Activated CD8-positive, alpha-beta memory T cell treated with anti-CD3 and anti-CD28 coated beads, Interleukin-2, amount 50 U/mL, for 24 hours (primary cell): Measurements from ENCODE around the gene MAJIN.
"Not testable (repeated sequence)": the region's sequence is repeated elsewhere in the genome, so short reads cannot be mapped to it uniquely, and the experiment has no call there.

Source experiments
- DNase-seq: peaks from one replicate; pipeline ENCODE4 v3.0.0-alpha.2; 2020; ENCODE audit errors: extremely low read depth

MAJIN gene

GRCh38 chr11:64971421-64972233 lies at the start of gene MAJIN:
Gene MAJIN, minus strand, starts transcription at chr11:64972108. Its CDS starts 12,703 bp downstream, at chr11:64959405.
- DNase-seq: peak; percentile 70

GRCh38 chr11:65021509-65021908 lies 49.6 kb upstream of the MAJIN start:
- DNase-seq: no peak

DNA sequence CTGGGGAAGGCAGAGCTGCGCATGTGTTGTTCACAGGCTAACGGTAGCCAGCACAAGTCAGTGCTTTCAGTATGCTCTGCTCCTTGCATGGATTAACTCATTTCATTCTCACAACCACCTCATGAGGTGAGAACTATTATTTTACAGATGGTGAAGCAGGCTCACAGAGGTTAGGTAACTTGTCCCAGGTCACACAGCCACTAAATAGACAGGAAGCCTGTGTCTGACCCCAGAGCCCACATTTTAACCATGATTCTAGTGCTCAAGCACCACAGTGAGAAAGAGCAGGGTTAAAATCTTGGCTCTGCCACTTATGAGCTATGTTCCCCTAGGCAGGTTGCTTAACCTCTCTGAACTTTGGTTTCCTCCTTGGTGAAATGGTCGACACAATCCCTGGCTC lies 49.1 kb upstream of the MAJIN start:
- DNase-seq: no peak

GRCh38 chr11:65019824-65020223 lies 47.9 kb upstream of the MAJIN start:
- no peak for DNase-seq

- DNase-seq: no peak
Measured at GRCh38 chr11:65017937-65018336, 46.0 kb upstream of the MAJIN start.

DNA sequence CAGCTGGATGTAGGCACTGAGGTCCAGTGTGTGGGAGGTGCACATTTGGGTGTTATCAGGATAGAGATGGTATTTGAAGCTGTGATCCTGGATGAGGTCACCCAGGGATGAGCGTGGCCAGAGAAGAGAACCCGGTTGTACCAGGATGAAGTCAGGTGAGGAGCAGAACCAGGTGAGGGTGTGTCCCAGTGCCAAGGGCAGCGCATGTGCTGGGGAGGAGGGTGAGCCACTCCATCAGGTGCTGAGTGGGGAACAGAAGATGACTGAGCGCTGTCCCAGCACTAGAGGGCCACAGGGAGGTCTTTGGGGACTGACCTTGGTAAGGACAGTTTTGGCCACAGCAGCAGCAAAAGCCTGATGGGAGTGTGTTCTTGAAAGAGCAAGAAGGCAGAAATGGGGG lies 44.8 kb upstream of the MAJIN start:
- DNase-seq: no peak

DNA sequence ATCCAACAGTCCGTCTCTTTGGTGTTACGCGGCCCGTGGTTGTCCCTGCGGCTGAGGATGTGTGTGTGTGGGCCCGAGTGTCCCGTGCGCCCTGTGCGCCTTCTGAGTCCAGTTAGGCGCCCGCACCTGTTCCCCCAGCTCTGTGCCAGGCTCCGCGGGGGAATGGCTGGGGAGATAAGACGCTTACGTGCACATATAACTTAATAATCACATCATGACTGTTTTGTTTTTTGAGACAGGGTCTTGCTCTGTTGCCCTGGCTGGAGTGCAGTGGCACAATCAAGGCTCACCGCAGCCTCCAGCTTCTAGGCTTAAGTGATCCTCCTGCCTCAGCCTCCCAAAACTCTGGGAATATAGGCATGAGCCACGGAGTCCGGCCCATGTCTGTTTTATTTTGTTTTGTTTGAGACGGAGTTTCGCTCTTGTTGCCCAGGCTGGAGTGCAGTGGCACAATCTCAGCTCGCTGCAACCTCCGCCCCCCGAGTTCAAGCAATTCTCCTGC lies 42.9 kb upstream of the MAJIN start:
- no peak for DNase-seq

DNA sequence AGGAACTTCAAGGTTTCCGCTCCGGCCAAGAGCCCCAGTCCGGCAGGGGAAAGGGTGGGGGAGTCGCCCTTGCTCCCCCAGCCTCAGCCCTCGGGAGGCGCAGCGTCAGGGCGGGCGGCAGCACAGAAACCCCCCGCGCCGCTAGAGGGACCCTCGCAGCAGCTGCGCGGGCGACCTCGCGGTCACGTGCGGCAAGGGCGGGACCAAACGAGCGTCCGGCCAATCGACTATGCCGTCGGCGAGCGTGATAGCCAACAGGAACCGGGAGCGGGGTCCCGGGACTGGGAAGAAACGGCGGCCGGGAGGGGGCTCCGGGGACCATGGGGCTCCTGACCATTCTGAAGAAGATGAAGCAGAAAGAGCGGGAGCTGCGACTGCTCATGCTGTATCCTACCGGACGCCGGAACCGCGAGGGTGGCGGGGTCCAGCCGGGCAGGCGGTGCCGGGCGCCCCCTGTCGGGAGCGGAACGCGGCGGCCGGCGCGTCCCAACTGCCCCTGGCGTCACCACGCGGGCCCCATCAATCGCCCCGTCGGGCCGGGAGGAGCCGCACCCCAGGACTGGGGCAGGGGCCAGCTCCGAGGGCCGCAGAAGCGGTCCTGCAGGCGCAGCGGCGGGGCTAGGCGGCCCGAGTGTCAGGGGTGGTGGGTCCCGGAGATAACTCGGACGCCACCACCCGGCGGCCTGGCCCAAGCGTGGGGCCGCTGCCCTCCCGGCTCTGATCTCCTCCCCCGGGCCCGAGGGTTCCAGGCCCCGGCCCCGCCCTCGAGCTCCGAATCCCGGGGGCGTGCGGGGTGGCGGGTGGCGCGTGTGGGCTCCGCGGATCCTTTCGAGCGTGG lies 42.2 kb upstream of the MAJIN start, which contains the start of gene ARL2:
ARL2 (plus strand) TSS at position 273 of the 838 bp plus-strand sequence; CDS start at position 321, 48 bp downstream.
- peak; percentile 63 for DNase-seq

DNA sequence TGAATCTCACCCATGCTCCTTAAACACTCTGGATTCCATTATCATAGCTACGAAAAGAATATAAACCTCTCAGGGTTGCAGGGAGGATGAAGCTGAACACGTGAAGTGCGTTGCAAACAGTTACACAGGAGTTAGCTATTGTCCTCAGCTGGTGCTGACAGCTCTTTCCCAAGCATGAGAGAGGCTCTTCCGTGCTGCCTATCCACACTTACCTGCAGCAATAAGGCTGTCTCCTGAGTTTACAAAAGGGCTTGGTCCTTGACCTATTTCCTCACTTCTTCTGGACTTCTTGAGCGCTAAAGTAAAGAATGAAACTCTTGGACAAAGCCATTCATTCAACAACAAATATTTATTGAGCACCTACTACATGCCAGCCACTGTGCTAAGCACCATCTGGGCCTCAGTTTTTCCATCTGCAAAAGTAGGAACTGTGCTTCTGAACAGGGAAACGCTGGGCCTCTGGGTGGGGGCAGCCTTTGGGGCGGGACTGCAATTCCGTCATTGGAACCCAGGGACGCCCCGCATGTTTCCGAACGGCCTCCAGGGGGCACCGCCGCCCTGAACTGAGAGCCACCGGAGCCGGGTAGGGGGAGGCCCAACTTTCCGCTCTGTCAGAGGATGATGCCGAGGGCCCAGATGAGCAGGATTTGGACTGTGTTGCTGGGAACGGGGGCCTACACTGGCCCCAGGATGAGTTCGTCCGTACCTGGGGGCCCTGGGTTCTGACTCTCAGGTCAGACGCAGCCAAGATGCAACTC lies 41.4 kb upstream of the MAJIN start:
- peak; percentile 78 for DNase-seq

DNA sequence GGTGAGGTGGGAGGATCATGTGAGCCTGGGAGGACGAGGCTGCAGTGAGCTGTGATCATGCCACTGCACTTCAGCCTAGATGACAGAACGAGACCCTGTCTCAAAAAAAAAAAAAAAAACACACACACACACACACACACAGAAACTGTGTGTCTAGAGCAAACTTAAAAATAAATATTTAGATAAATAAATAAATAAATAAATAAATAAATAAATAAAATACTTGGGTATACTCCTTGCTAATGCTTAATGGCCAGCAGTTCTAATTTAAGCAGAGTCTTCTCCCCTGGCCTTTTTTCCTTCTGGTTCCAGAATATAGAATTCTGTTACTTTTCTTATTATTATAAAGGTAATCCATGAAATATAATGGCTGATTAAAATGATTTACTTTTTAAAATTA lies 37.0 kb upstream of the MAJIN start:
- DNase-seq: no peak

GRCh38 chr11:65008016-65008415 lies 36.1 kb upstream of the MAJIN start:
- no peak for DNase-seq

GRCh38 chr11:65003968-65004367 lies 32.1 kb upstream of the MAJIN start:
- not testable (repeated sequence) for DNase-seq

DNA sequence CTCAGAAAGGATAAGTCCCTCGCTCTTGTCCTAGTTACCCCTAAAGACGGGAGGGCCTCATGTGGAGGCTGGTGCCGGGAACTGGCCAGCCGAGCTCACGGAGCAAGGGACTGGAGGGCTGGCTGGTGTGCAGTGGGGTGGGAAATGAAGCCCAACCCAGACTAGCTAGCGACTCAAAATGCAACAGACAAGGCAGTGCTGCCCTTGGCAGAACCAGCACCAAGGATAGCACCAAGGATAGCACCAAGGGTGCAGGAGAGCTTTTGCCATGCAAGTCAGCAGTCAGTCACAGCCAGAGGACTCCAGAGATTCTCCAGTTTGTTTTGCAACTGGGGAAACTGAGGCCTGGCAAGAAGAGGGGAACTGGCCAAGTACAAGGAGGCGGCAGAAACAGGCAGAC lies 31.4 kb upstream of the MAJIN start:
- no peak for DNase-seq

DNA sequence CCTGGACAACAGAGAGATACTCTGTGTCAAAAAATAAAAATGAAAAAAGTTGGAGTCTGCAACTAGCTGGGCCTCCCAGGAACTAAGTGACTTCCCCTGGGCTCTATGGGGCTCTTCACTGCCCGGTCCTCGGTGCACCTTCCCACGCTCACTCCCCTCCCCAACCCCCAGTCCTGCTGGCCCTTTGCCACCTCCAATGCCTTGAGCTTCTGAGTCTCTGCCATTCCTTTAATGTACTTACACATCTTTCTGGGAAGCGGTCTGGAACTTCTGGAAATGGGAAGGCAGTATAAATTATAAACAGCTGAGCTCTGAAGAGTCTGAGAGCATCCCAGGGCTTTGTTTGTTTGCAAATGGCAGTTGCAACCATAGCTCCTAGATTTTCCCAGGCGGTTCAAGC lies 30.8 kb upstream of the MAJIN start:
- no peak for DNase-seq

- no peak for DNase-seq
Measured at GRCh38 chr11:64999478-64999877, 27.6 kb upstream of the MAJIN start.

- DNase-seq: no peak
Measured at GRCh38 chr11:64998690-64999431, 27.0 kb upstream of the MAJIN start.

DNA sequence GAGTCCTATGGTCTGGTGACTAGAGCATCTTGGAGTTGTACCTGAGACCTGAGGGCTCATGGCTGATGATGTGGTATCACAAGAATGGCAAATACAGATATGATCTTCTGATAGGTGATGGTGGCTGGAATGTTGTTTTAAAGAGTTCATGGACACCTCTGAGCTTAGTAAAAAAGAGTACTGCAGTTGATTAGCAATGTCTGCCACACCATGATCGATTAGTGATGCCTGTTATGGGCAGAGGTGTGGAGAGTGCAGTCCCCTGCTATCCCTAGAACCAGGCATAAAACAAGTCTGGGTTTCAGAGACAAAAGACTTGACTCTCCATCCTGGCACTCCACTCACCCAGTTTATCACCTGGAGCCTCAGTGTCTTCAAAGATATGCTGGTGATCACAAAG lies 26.2 kb upstream of the MAJIN start:
- no peak for DNase-seq

DNA sequence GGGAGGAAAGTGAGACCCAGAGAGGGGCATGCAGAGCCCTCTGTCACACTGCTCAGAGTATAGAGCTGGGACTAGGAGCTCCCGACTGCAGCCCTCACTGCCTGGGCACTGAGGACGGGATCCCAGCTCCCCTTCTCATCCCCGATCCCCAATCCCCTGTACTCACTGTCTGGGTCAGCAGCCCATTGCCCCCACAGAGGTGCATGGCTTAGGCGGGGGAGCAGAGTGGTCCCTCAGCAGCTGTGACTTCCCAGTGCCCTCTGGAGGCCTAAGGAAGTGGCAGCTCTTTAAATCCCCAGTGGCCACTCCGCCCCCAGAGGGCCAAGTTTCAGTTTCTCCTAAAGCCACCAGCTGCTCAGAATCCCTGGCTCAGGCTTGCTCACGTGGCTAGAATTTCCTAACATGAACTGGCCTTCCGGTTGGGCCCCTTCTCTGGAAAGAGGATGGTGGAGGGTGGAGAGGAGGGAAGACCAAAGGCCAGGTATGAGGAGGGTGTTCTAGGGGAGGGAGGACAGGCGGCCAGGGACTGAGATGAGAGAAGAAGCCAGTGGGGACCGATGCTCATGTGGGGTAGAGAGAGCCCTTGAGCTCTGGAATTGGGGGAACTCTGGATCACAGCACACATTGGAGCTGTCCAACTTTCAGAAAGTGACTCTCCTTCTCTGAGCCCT lies 24.9 kb upstream of the MAJIN start, which contains the start of gene BATF2:
BATF2 (minus strand) TSS at position 262 of the 671 bp plus-strand sequence; CDS start at position 205, 57 bp downstream.
- no peak for DNase-seq

DNA sequence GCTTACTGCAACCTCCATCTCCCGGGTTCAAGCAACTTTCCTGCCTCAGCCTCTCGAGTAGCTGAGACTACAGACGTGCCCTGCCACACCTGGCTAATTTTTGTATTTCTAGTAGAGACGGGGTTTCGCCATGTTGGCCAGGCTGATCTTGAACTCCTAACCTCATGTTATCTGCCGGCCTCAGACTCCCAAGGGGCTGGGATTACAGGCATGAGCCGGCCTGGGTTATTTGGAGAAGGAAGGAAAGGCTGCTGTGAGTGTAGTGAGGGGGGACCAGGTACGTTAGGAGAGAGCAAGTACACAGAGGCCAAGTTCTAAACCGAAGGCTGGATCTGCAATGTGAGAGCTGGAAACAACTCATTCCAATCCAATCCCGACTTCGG lies 24.4 kb upstream of the MAJIN start:
- DNase-seq: no peak

DNA sequence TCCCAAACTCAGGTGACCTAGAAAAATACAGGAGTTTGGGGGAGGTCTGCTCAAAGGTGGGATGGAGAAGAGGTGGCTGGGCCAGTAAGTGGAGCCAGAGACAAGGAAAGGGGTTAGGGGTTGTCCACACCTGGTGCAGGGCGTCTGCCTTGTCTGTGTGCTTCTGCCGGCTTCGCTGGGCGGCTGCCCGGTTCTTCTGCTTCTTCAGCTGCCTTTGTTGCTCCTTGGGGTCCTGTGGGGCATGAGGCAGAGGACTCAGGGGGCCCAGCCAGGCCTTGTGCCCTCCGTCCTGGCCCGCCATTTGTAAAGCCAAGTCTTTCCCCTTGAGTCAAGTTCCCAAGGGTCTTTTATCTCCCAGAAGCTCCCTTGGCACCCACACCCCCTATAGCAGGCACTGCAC lies 22.4 kb upstream of the MAJIN start:
- DNase-seq: no peak
